Tibial artery (tissue), 4 donors: ENCODE data around the gene ARHGEF9.

Experiments used
- DNase-seq, 2 donors: peaks; one replicate each; pipeline ENCODE4 v3.0.0-alpha.2; 2019
- H3K27ac ChIP-seq, 2 donors: fragments of 200-600 bp; sonication (generic) in 1 of 2; 1 replicate in 1 of 2; 2 replicates in 1 of 2; pipeline ENCODE4 v1.5.1; 2018 to 2019; ENCODE audit warnings: mild to moderate bottlenecking in 1 of 2
- H3K27me3 ChIP-seq, 2 donors: fragments of 200-600 bp; sonication (generic) in 1 of 2; one replicate each; pipeline versions ENCODE4 v1.5.1 to v1.6.0; 2016 to 2019
- H3K36me3 ChIP-seq, 3 donors: fragments of 200-600 bp; sonication (generic) in 2 of 3; one replicate each; pipeline ENCODE4 v1.5.1; 2016 to 2019; ENCODE audit warnings: mild to moderate bottlenecking in 2 of 3
- H3K4me1 ChIP-seq, 4 donors: fragments of 200-600 bp; sonication (generic) in 2 of 4; 1 replicate in 3 of 4; 2 replicates in 1 of 4; pipeline ENCODE4 v1.5.1; 2016 to 2019
- H3K4me3 ChIP-seq, 2 donors: fragments of 200-600 bp; sonication (generic) in 1 of 2; 1 replicate in 1 of 2; 2 replicates in 1 of 2; pipeline ENCODE4 v1.5.1; 2018 to 2019; ENCODE audit warnings: mild to moderate bottlenecking in 2 of 2
- H3K9me3 ChIP-seq, 3 donors: fragments of 200-600 bp; sonication (generic) in 1 of 3; one replicate each; pipeline ENCODE4 v1.5.1; 2016 to 2019
- CTCF ChIP-seq, 2 experiments: fragments of 200-600 bp in 1 of 2; fragments of 450-650 bp in 1 of 2; IDR thresholded peaks; one replicate each; pipeline ENCODE4 v1.5.1; 2017 to 2019; ENCODE audit warnings: antibody characterized with exemption in 2 of 2, mild to moderate bottlenecking in 1 of 2, moderate library complexity in 1 of 2
- intact Hi-C: fragments of 100-400 bp; cut with DNase I; formaldehyde crosslinking; loops from one replicate; pipeline ENCODE4 v1.15.0; 2023; ENCODE audit warnings: low total_unique reads

ARHGEF9 gene

GRCh38 chrX:63765712-63766111 is 19.3 kb downstream of the ARHGEF9 start:
- Histone ChIP-seq H3K9me3 (peaks cover 0 to 11% (median 0%) of the 10 kb centered on the region in 3 donors), H3K4me3 (no peak overlapping the region), H3K27me3 (no peaks in the 10 kb centered on the region), H3K4me1 (peaks cover 0 to 15% (median 0%) of the 10 kb centered on the region in 4 donors), H3K27ac (no peak overlapping the region), H3K36me3 (no peaks in the 10 kb centered on the region)
- DNase-seq = no peak
- no peak for TF ChIP-seq CTCF (IDR thresholded peaks at IDR 0.05)
- intact Hi-C loops = no loop called here

GRCh38 chrX:63764946-63765345 is 20.1 kb downstream of the ARHGEF9 start:
- H3K9me3 ChIP-seq = peaks cover 0 to 11% (median 0%) of the 10 kb centered on the region in 3 donors
- intact Hi-C loops = no loop called here
- DNase-seq = no peak
- no peak for TF ChIP-seq CTCF (IDR thresholded peaks at IDR 0.05)
- H3K27ac ChIP-seq = no peak overlapping the region
- no peak overlapping the region for H3K4me3 ChIP-seq
- peaks cover 0 to 15% (median 0%) of the 10 kb centered on the region in 4 donors for H3K4me1 ChIP-seq
- no peaks in the 10 kb centered on the region for H3K36me3 ChIP-seq
- no peaks in the 10 kb centered on the region for H3K27me3 ChIP-seq

- no peak overlapping the region for H3K4me3 ChIP-seq
- no peak for DNase-seq
- H3K27ac ChIP-seq = peak overlapping the region; percentile 61 to 68
- peak; percentile 23 to 54 for TF ChIP-seq CTCF (IDR thresholded peaks at IDR 0.05)
- H3K4me1 ChIP-seq = peaks cover 0 to 15% (median 0%) of the 10 kb centered on the region in 4 donors
- H3K27me3 ChIP-seq = no peaks in the 10 kb centered on the region
- intact Hi-C loops = no loop called here
- H3K36me3 ChIP-seq = no peaks in the 10 kb centered on the region
- H3K9me3 ChIP-seq = no peaks in the 10 kb centered on the region
Observed at GRCh38 chrX:63761639-63762038, 23.4 kb downstream of the ARHGEF9 start.

GRCh38 chrX:63758011-63758410 is 27.0 kb downstream of the ARHGEF9 start:
- H3K36me3 ChIP-seq = no peaks in the 10 kb centered on the region
- H3K27ac ChIP-seq = no peak overlapping the region
- H3K4me1 ChIP-seq = peaks cover 0 to 21% (median 0%) of the 10 kb centered on the region in 4 donors
- intact Hi-C loops = no loop called here
- H3K4me3 ChIP-seq = no peak overlapping the region
- no peaks in the 10 kb centered on the region for H3K27me3 ChIP-seq
- no peaks in the 10 kb centered on the region for H3K9me3 ChIP-seq
- DNase-seq = no peak
- no peak for TF ChIP-seq CTCF (IDR thresholded peaks at IDR 0.05)

GRCh38 chrX:63755892-63756291 is 29.1 kb downstream of the ARHGEF9 start:
- Histone ChIP-seq H3K4me1 (peaks cover 0 to 26% (median under 1%) of the 10 kb centered on the region in 4 donors), H3K27me3 (no peaks in the 10 kb centered on the region), H3K36me3 (no peaks in the 10 kb centered on the region), H3K27ac (peak overlapping the region; percentile 87 to 93), H3K4me3 (peak overlapping the region in 1 of 2 donors; percentile 68), H3K9me3 (no peaks in the 10 kb centered on the region)
- no peak for DNase-seq
- intact Hi-C loops = no loop called here
- no peak for TF ChIP-seq CTCF (IDR thresholded peaks at IDR 0.05)
